DOHH2 (cell line): ENCODE results near the gene CDK3.

Source experiments
- CTCF ChIP-seq: fragments of 200-600 bp; sonication (generic); IDR thresholded peaks from one replicate; pipeline ENCODE4 v1.5.1; 2014; ENCODE audit warnings: antibody characterized with exemption, mild to moderate bottlenecking, low read depth, low read length; ENCODE audit not compliant: poor library complexity, severe bottlenecking
- EZH2phosphoT487 ChIP-seq: fragments of 200-600 bp; sonication (generic); IDR thresholded peaks from 2 replicates; pipeline ENCODE4 v1.6.1; 2017; ENCODE audit warnings: borderline replicate concordance, mild to moderate bottlenecking, antibody characterized with exemption, low read length, moderate library complexity, mixed read lengths

DNA sequence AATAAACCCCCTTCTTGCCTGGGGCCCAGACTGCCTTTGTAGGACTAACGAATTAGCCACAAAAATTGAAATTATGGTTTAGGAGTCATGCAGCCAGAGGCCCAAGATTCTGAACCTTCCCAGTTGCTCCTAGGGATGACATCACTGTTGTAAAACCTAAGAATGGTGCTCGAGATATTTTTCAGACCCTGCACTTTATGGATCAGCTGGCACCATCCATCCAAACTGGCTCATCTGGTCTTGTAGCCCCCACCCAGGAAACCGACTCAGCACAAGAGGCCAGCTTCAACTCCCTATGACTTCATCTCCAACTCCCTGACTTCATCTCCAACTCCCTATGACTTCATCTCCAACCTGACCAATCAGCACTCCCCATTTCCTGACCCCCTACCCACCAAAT, 37.4 kb downstream of the CDK3 start:
- TF ChIP-seq CTCF (no peak), EZH2phosphoT487 (no peak)
